IMR-90 (cell line): ENCODE data around the gene PKD1L1. TPM values are rescaled to one million over a fixed set of nuclear protein-coding genes. Genes with fewer than 3 reads are reported as not detected.
A peak's percentile ranks its signal among the peaks of the same experiment; 100 is the strongest.
"Not testable (repeated sequence)": the region's sequence is repeated elsewhere in the genome, so short reads cannot be mapped to it uniquely, and the experiment has no call there.

Experiments used
- ATAC-seq: fragments of 200-7000 bp; cut with Tn5 transposase; 2 replicates; pipeline ENCODE4 v1.9.1; 2020; ENCODE audit warnings: low read depth, mild to moderate bottlenecking, moderate library complexity
- BruUV-seq: library from RNA; stranded (reverse); fragments of 400-500 nt; replicated peaks from 2 replicates; lab custom pipeline; 2021; lab: Mats Ljungman, UMichigan
- CTCF ChIA-PET: fragments of 300-600 bp; formaldehyde crosslinking; extraction: SDS; loops from one replicate; lab custom pipeline; 2021; ENCODE audit warnings: antibody characterized with exemption; lab: Yijun Ruan, JAX
- POLR2A ChIA-PET: fragments of 300-600 bp; sonication (Branson Sonifier 250); formaldehyde crosslinking; loops from one replicate; lab custom pipeline; 2022; ENCODE audit warnings: antibody characterized with exemption; ENCODE audit not compliant: unreplicated experiment; lab: Charles Lee
- DNase-seq: peaks from one replicate; pipeline ENCODE4 v3.0.0; 2013
- H2AFZ ChIP-seq: replicated peaks from 2 replicates; pipeline ENCODE3; 2013; ENCODE audit warnings: low read length, mild to moderate bottlenecking; ENCODE audit not compliant: poor library complexity
- H2AK5ac ChIP-seq: 2 replicates; pipeline ENCODE4 v1.6.1; 2013; ENCODE audit warnings: low read depth, low read length, inconsistent platforms
- H2AK9ac ChIP-seq: replicated peaks from 2 replicates; pipeline ENCODE3; 2013; ENCODE audit warnings: mild to moderate bottlenecking, low read depth, low read length, moderate library complexity; ENCODE audit not compliant: poor library complexity
- H2BK120ac ChIP-seq: 2 replicates; pipeline ENCODE4 v1.6.1; 2013; ENCODE audit warnings: low read depth, low read length, inconsistent platforms
- H2BK15ac ChIP-seq: 3 replicates; pipeline ENCODE4 v1.6.1; 2013; ENCODE audit warnings: low read depth, low read length, inconsistent platforms
- H2BK20ac ChIP-seq: 2 replicates; pipeline ENCODE4 v1.6.1; 2013; ENCODE audit warnings: low read depth, mild to moderate bottlenecking, inconsistent platforms, low read length, moderate library complexity
- H2BK5ac ChIP-seq: 2 replicates; pipeline ENCODE4 v1.6.1; 2013; ENCODE audit warnings: mild to moderate bottlenecking, low read depth, low read length, inconsistent platforms; ENCODE audit not compliant: poor library complexity, severe bottlenecking
- H3K14ac ChIP-seq: replicated peaks from 2 replicates; pipeline ENCODE4 v1.6.1; 2013; ENCODE audit warnings: low read depth, low read length, inconsistent platforms
- H3K18ac ChIP-seq: 2 replicates; pipeline ENCODE4 v1.6.1; 2013; ENCODE audit warnings: low read depth, low read length, control low read depth
- H3K23ac ChIP-seq: 2 replicates; pipeline ENCODE4 v1.6.1; 2013; ENCODE audit warnings: low read depth, low read length, inconsistent platforms
- H3K27ac ChIP-seq: 2 replicates; pipeline ENCODE4 v1.5.1; 2013; ENCODE audit warnings: mild to moderate bottlenecking, control low read depth, low read length; ENCODE audit not compliant: insufficient read depth
- H3K27me3 ChIP-seq: 2 replicates; pipeline ENCODE4 v1.6.1; 2013; ENCODE audit warnings: low read length; ENCODE audit not compliant: control insufficient read depth, insufficient read depth
- H3K36me3 ChIP-seq: 2 replicates; pipeline ENCODE4 v1.6.1; 2013; ENCODE audit warnings: low read length, mixed read lengths; ENCODE audit not compliant: control insufficient read depth, insufficient read depth
- H3K4ac ChIP-seq: 2 replicates; pipeline ENCODE4 v1.6.1; 2013; ENCODE audit warnings: low read depth, low read length, inconsistent platforms
- H3K4me1 ChIP-seq: 2 replicates; pipeline ENCODE4 v1.6.1; 2013; ENCODE audit warnings: low read length, mixed read lengths; ENCODE audit not compliant: control insufficient read depth, insufficient read depth
- H3K4me2 ChIP-seq: 2 replicates; pipeline ENCODE4 v1.6.1; 2013; ENCODE audit warnings: low read depth, mild to moderate bottlenecking, control low read depth, low read length, moderate library complexity
- H3K4me3 ChIP-seq: 2 replicates; pipeline ENCODE4 v1.5.1; 2013; ENCODE audit warnings: low read depth, mild to moderate bottlenecking, control low read depth, low read length, moderate library complexity; ENCODE audit not compliant: insufficient read depth
- H3K56ac ChIP-seq: 2 replicates; pipeline ENCODE4 v1.6.1; 2013; ENCODE audit warnings: low read length, inconsistent platforms; ENCODE audit not compliant: insufficient read depth; ENCODE audit errors: extremely low read depth
- H3K79me1 ChIP-seq, 2 experiments: 2 replicates each; pipeline ENCODE4 v1.6.1; 2013; ENCODE audit warnings: low read length in 2 of 2, inconsistent platforms in 1 of 2, low read depth in 1 of 2
- H3K9ac ChIP-seq: 2 replicates; pipeline ENCODE4 v1.6.1; 2013; ENCODE audit warnings: low read depth, low read length, control low read depth
- H3K9me1 ChIP-seq: 2 replicates; pipeline ENCODE4 v1.6.1; 2013; ENCODE audit warnings: low read length, inconsistent platforms; ENCODE audit not compliant: insufficient read depth
- H3K9me3 ChIP-seq: 2 replicates; pipeline ENCODE4 v1.6.1; 2013; ENCODE audit warnings: low read length; ENCODE audit not compliant: control insufficient read depth, insufficient read depth
- H4K20me1 ChIP-seq: 2 replicates; pipeline ENCODE4 v1.6.1; 2013; ENCODE audit warnings: low read length, inconsistent platforms; ENCODE audit not compliant: insufficient read depth
- H4K5ac ChIP-seq: 2 replicates; pipeline ENCODE4 v1.6.1; 2013; ENCODE audit warnings: mild to moderate bottlenecking, low read depth, low read length, control low read depth
- H4K8ac ChIP-seq, 2 experiments: 2 replicates each; pipeline ENCODE4 v1.6.1; 2013; ENCODE audit warnings: low read depth in 2 of 2, low read length in 2 of 2, control low read depth in 1 of 2, inconsistent platforms in 1 of 2
- H4K91ac ChIP-seq: 2 replicates; pipeline ENCODE4 v1.6.1; 2013; ENCODE audit warnings: low read depth, low read length, inconsistent platforms; ENCODE audit not compliant: insufficient read depth
- BHLHE40 ChIP-seq: fragments of 150-350 bp; IDR thresholded peaks from 2 replicates; pipeline ENCODE4 v1.6.1; 2016; ENCODE audit warnings: mild to moderate bottlenecking, low read depth, low read length
- CEBPB ChIP-seq: IDR thresholded peaks from 2 replicates; pipeline ENCODE4 v1.6.1; 2012; ENCODE audit warnings: low read depth, low read length, improper control_type of control experiment
- FOS ChIP-seq: fragments of 150-350 bp; IDR thresholded peaks from 2 replicates; pipeline ENCODE4 v1.6.1; 2016; ENCODE audit warnings: low read depth, low read length
- MAFK ChIP-seq: IDR thresholded peaks from 2 replicates; pipeline ENCODE4 v1.6.1; 2012; ENCODE audit warnings: low read depth, low read length, improper control_type of control experiment
- MXI1 ChIP-seq: IDR thresholded peaks from 2 replicates; pipeline ENCODE4 v1.6.1; 2012; ENCODE audit warnings: low read depth, mild to moderate bottlenecking, low read length, moderate library complexity, borderline replicate concordance
- POLR2A ChIP-seq: IDR thresholded peaks from 2 replicates; pipeline ENCODE4 v1.6.1; 2012; ENCODE audit warnings: mild to moderate bottlenecking, low read depth, low read length
- RAD21 ChIP-seq: IDR thresholded peaks from 2 replicates; pipeline ENCODE4 v1.6.1; 2012; ENCODE audit warnings: low read length, improper control_type of control experiment
- RCOR1 ChIP-seq: IDR thresholded peaks from 2 replicates; pipeline ENCODE4 v1.6.1; 2012; ENCODE audit warnings: mild to moderate bottlenecking, low read length, improper control_type of control experiment; ENCODE audit not compliant: insufficient replicate concordance
- WGBS, 2 experiments: methylation state at CpG; one replicate each; pipeline versions ENCODE4 v1.1.5 to v1.1.7; 2013; ENCODE audit warnings: missing lambda C conversion rate in 2 of 2; ENCODE audit not compliant: insufficient read length in 1 of 2; ENCODE audit errors: extremely low coverage in 2 of 2; 5-methylcytosine and 5-hydroxymethylcytosine counted together
- dilution Hi-C: fragments of 300-500 bp; cut with HindIII; formaldehyde crosslinking; loops from one replicate; pipeline ENCODE4 v1.14.3; 2018; ENCODE audit warnings: low sequenced_read_pairs; ENCODE audit not compliant: unreplicated experiment
- in situ Hi-C: fragments of 300-500 bp; cut with MboI; formaldehyde crosslinking; loops from 3 replicates; pipeline ENCODE4 v1.14.3; 2019; ENCODE audit warnings: low sequenced_read_pairs, inconsistent platforms, mixed read lengths
- intact Hi-C: fragments of 100-400 bp; cut with micrococcal nuclease; formaldehyde crosslinking; loops from 2 replicates; pipeline ENCODE4 v1.10.0; 2022
- polyA plus RNA-seq, 3 experiments: library from polyadenylated mRNA; depleted of rRNA; stranded (reverse); fragments of >200 nt; gene quantifications; 2 replicates each; pipeline ENCODE4 v1.2.3, GENCODE V29; 2012; ENCODE audit warnings: low replicate concordance in 1 of 3
- total RNA-seq: library from RNA; depleted of rRNA; stranded (reverse); fragments of >200 nt; gene quantifications from 2 replicates; pipeline ENCODE4 v1.2.3, GENCODE V29; 2012

The PKD1L1 gene
- total and polyA plus RNA-seq, 2 of the 4 experiments (the other 2 are of a cell fraction): under 0.01 to 0.15 TPM

GRCh38 chr7:47795631-47796030, 152.6 kb downstream of the PKD1L1 start:
- peak overlapping the region; percentile 96 for H2BK5ac ChIP-seq
- peak overlapping the region; percentile 80 for H3K27ac ChIP-seq
- H3K79me1 ChIP-seq: peaks cover 4 to 12% of the 10 kb centered on the region in 2 experiments; a peak in 3 of 4 replicates
- peak overlapping the region; percentile 90; the same call in 1 of the 2 replicates for H3K4ac ChIP-seq
- TF ChIP-seq CEBPB: peak; percentile 47; the same call in 1 of the 2 replicates
- TF ChIP-seq MAFK: peak; percentile 38; the same call in 1 of the 2 replicates
- TF ChIP-seq FOS: peak; percentile 35; the same call in 1 of the 2 replicates
- TF ChIP-seq RAD21: no peak; the same call in 1 of the 2 replicates
- TF ChIP-seq POLR2A: peak; percentile 74
- peak; percentile 29 for TF ChIP-seq RCOR1
- no peak for TF ChIP-seq BHLHE40
- peak; percentile 12; the same call in 1 of the 2 replicates for TF ChIP-seq MXI1
- H3K4me1 ChIP-seq: peaks cover 13% of the 10 kb centered on the region
- H3K9ac ChIP-seq: no peak overlapping the region
- peaks cover 15% of the 10 kb centered on the region for H3K9me1 ChIP-seq
- peak overlapping the region in 1 of 2 experiments; percentile 96; a peak in 3 of 4 replicates for H4K8ac ChIP-seq
- H3K18ac ChIP-seq: peak overlapping the region; percentile 64; the same call in 1 of the 2 replicates
- peak overlapping the region; percentile 87 for H3K14ac ChIP-seq
- H2AK5ac ChIP-seq: peak overlapping the region; percentile 45; the same call in 1 of the 2 replicates
- no peaks in the 10 kb centered on the region for H3K9me3 ChIP-seq
- peak overlapping the region; percentile 90 for H2BK20ac ChIP-seq
- POLR2A ChIA-PET: interaction anchor here (0.7 kb wide), 1 partner anchor 164 kb away, joined by 3 read pairs; no protein-coding TSS in a partner anchor
- H2AFZ ChIP-seq: no peak overlapping the region
- H3K27me3 ChIP-seq: no peaks in the 10 kb centered on the region
- H3K36me3 ChIP-seq: no peaks in the 10 kb centered on the region
- H2AK9ac ChIP-seq: no peak overlapping the region
- dilution Hi-C loops (no loop called here), in situ Hi-C loops (no loop called here), intact Hi-C loops (loop anchor here (1.0 to 5.0 kb wide), 2 partner anchors 9 to 143 kb away; no protein-coding TSS in a partner anchor)
- H2BK120ac ChIP-seq: peak overlapping the region; percentile 98
- WGBS, 2 experiments: 0% methylated on average over 1 of the region's 2 CpGs; no CpG with 5 or more reads in 1 of the 2 experiments
- H4K5ac ChIP-seq: peak overlapping the region; percentile 95; the same call in 1 of the 2 replicates
- ATAC-seq (peak; percentile 92), DNase-seq (peak; percentile 96)
- BruUV-seq: no TSS peak
- peak overlapping the region; percentile 32; the same call in 1 of the 2 replicates for H3K4me3 ChIP-seq
- CTCF ChIA-PET: interaction anchor here (1.0 to 1.3 kb wide), 2 partner anchors 13 to 192 kb away, joined by 3 to 4 read pairs; no protein-coding TSS in a partner anchor
- peak overlapping the region; percentile 51; the same call in 1 of the 2 replicates for H3K23ac ChIP-seq
- H4K20me1 ChIP-seq: no peaks in the 10 kb centered on the region
- peak overlapping the region; percentile 0; the same call in 1 of the 3 replicates for H2BK15ac ChIP-seq
- H3K56ac ChIP-seq: peak overlapping the region; percentile 77
- peak overlapping the region; percentile 62; the same call in 1 of the 2 replicates for H3K4me2 ChIP-seq
- peak overlapping the region; percentile 84 for H4K91ac ChIP-seq

GRCh38 chr7:47795126-47795525, 153.1 kb downstream of the PKD1L1 start:
- peak overlapping the region; percentile 64; the same call in 1 of the 2 replicates for H3K9ac ChIP-seq
- peak overlapping the region; percentile 25; the same call in 1 of the 2 replicates for H3K23ac ChIP-seq
- intact Hi-C loops: loop anchor here (1.0 to 5.0 kb wide), 2 partner anchors 9 to 143 kb away; no protein-coding TSS in a partner anchor
- peak overlapping the region; percentile 62; the same call in 1 of the 2 replicates for H3K4me2 ChIP-seq
- dilution Hi-C loops, H3K36me3 ChIP-seq, H4K20me1 ChIP-seq, H2AK9ac ChIP-seq, BruUV-seq, H3K27me3 ChIP-seq, POLR2A ChIA-PET, H2AFZ ChIP-seq, in situ Hi-C loops, H3K9me3 ChIP-seq: not testable (repeated sequence)
- ATAC-seq: peak; percentile 3; the same call in 1 of the 2 replicates
- peak overlapping the region; percentile 80 for H3K27ac ChIP-seq
- H3K79me1 ChIP-seq: peaks cover 4 to 12% of the 10 kb centered on the region in 2 experiments; a peak in 3 of 4 replicates
- H2BK15ac ChIP-seq: peak overlapping the region; percentile 0; the same call in 1 of the 3 replicates
- peak overlapping the region; percentile 58 for H2BK20ac ChIP-seq
- H4K91ac ChIP-seq: peak overlapping the region; percentile 84
- H2BK120ac ChIP-seq: peak overlapping the region; percentile 98
- peak overlapping the region; percentile 90 for H3K4ac ChIP-seq
- peak overlapping the region; percentile 87 for H3K14ac ChIP-seq
- peak overlapping the region; percentile 95 for H4K5ac ChIP-seq
- H3K18ac ChIP-seq: peak overlapping the region; percentile 64
- H3K4me3 ChIP-seq: peak overlapping the region; percentile 32; the same call in 1 of the 2 replicates
- H3K56ac ChIP-seq: peak overlapping the region; percentile 70
- peak overlapping the region; percentile 96 for H2BK5ac ChIP-seq
- H4K8ac ChIP-seq: peak overlapping the region; percentile 3 to 53
- peak; percentile 63 for DNase-seq
- CTCF ChIA-PET: interaction anchor here (1.0 kb wide), 1 partner anchor 191 kb away, joined by 4 read pairs; no protein-coding TSS in a partner anchor
- peaks cover 13% of the 10 kb centered on the region for H3K4me1 ChIP-seq
- peak overlapping the region; percentile 66; the same call in 1 of the 2 replicates for H2AK5ac ChIP-seq
- peaks cover 15% of the 10 kb centered on the region for H3K9me1 ChIP-seq
